Testis (tissue), 3 donors: ENCODE data around the gene CDIPT. TPM values are rescaled to one million over a fixed set of nuclear protein-coding genes. Genes with fewer than 3 reads are reported as not detected.

Experiments
- DNase-seq: peaks from one replicate; pipeline ENCODE4 v3.0.0-alpha.2; 2019
- H3K27ac ChIP-seq, 2 donors: fragments of 200-600 bp; sonication (generic); one replicate each; pipeline ENCODE4 v1.5.1; 2019
- H3K27me3 ChIP-seq: fragments of 200-600 bp; sonication (generic); one replicate; pipeline ENCODE4 v1.5.1; 2019
- H3K36me3 ChIP-seq: fragments of 200-600 bp; sonication (generic); one replicate; pipeline ENCODE4 v1.5.1; 2017; ENCODE audit warnings: low read depth; ENCODE audit errors: missing control alignments
- H3K4me1 ChIP-seq: fragments of 200-600 bp; sonication (generic); one replicate; pipeline ENCODE4 v1.5.1; 2019
- H3K4me3 ChIP-seq, 2 donors: fragments of 200-600 bp; sonication (generic); one replicate each; pipeline ENCODE4 v1.5.1; 2017 to 2019
- H3K9me3 ChIP-seq: fragments of 200-600 bp; sonication (generic); one replicate; pipeline ENCODE4 v1.5.1; 2017
- CTCF ChIP-seq, 3 experiments: fragments of 450-650 bp in 2 of 3; fragments of 200-600 bp in 1 of 3; sonication (generic) in 1 of 3; IDR thresholded peaks; one replicate each; pipeline ENCODE4 v1.5.1; 2016 to 2019; ENCODE audit warnings: antibody characterized with exemption in 3 of 3, mild to moderate bottlenecking in 2 of 3, moderate library complexity in 1 of 3
- POLR2A ChIP-seq: fragments of 450-650 bp; IDR thresholded peaks from one replicate; pipeline ENCODE4 v1.6.1; 2017; ENCODE audit warnings: antibody characterized with exemption, mild to moderate bottlenecking, moderate library complexity
- WGBS, 2 donors: methylation state at CpG; one replicate each; pipeline ENCODE4 v1.1.5; 2018; 5-methylcytosine and 5-hydroxymethylcytosine counted together
- intact Hi-C: fragments of 100-400 bp; cut with DNase I; formaldehyde crosslinking; loops from one replicate; pipeline ENCODE4 v1.15.1; 2023; ENCODE audit warnings: low total_unique reads
- polyA plus RNA-seq: library from polyadenylated mRNA; stranded (reverse); fragments of 350-450 nt; fragmentation: Illumina TruSeq; extraction: RNeasy Lipid Tissue Mini Kit (QIAGEN cat#74804); gene quantifications from one replicate; pipeline ENCODE4 v1.2.3, GENCODE V29; 2014; ENCODE audit warnings: low read depth, low replicate concordance; ENCODE audit not compliant: insufficient read depth
- total RNA-seq, 2 donors: library from RNA; depleted of rRNA; stranded (reverse); fragments of >200 nt; gene quantifications; one replicate each; pipeline ENCODE4 v1.2.3, GENCODE V29; 2016

CDIPT gene
- total and polyA plus RNA-seq, 3 donors from 2014 or later = 68.7 to 100 (median 90.3) TPM

- 21 to 48% methylated on average over 10 to 16 of the region's 16 CpGs for WGBS, 2 donors
- H3K4me1 ChIP-seq = peaks cover 12% of the 10 kb centered on the region
Observed at GRCh38 chr16:29863669-29863984, 601 bp upstream of the CDIPT start.

GRCh38 chr16:29862383-29862883, 593 bp downstream of the CDIPT start:
- intact Hi-C loops = no loop called here
- no peaks in the 10 kb centered on the region for H3K9me3 ChIP-seq
- no peaks in the 10 kb centered on the region for H3K36me3 ChIP-seq
- H3K4me3 ChIP-seq = peak overlapping the region; percentile 87 to 97
- peak; percentile 76 for DNase-seq
- H3K27me3 ChIP-seq = no peaks in the 10 kb centered on the region
- TF ChIP-seq POLR2A (no peak), CTCF (IDR thresholded peaks at IDR 0.05) (peak in 1 of 3 experiments; percentile 27)
- H3K4me1 ChIP-seq = peaks cover 12% of the 10 kb centered on the region
- peak overlapping the region; percentile 91 to 98 for H3K27ac ChIP-seq
- 1% methylated on average over 23 to 27 of the region's 27 CpGs for WGBS, 2 donors

More at GRCh38 chr16:29863669-29863984, 601 bp upstream of the CDIPT start:
- TF ChIP-seq CTCF (IDR thresholded peaks at IDR 0.05) = no peak
- TF ChIP-seq POLR2A = no peak
- H3K36me3 ChIP-seq = no peaks in the 10 kb centered on the region
- peak overlapping the region; percentile 87 to 97 for H3K4me3 ChIP-seq
- H3K27ac ChIP-seq = peak overlapping the region; percentile 91 to 98
- no peaks in the 10 kb centered on the region for H3K27me3 ChIP-seq
- no peak for DNase-seq
- intact Hi-C loops = no loop called here
- no peaks in the 10 kb centered on the region for H3K9me3 ChIP-seq

- intact Hi-C loops = no loop called here
- Histone ChIP-seq H3K9me3 (no peaks in the 10 kb centered on the region), H3K27me3 (no peaks in the 10 kb centered on the region), H3K4me1 (peaks cover 12% of the 10 kb centered on the region), H3K4me3 (no peak overlapping the region), H3K27ac (no peak overlapping the region), H3K36me3 (no peaks in the 10 kb centered on the region)
- WGBS, 2 donors = 82% methylated on average over 9 of the region's 9 CpGs
- no peak for TF ChIP-seq CTCF (IDR thresholded peaks at IDR 0.05)
- TF ChIP-seq POLR2A = no peak
- DNase-seq = no peak
Observed at GRCh38 chr16:29860218-29860617, 2.8 kb downstream of the CDIPT start.

- no peaks in the 10 kb centered on the region for H3K36me3 ChIP-seq
- intact Hi-C loops = no loop called here
- 60 to 95% methylated on average over 1 to 18 of the region's 19 CpGs for WGBS, 2 donors
- no peak overlapping the region for H3K4me3 ChIP-seq
- H3K27ac ChIP-seq = no peak overlapping the region
- H3K27me3 ChIP-seq = no peaks in the 10 kb centered on the region
- DNase-seq = no peak
- TF ChIP-seq CTCF (IDR thresholded peaks at IDR 0.05) (no peak), POLR2A (no peak)
- H3K9me3 ChIP-seq = no peaks in the 10 kb centered on the region
- H3K4me1 ChIP-seq = peaks cover 12% of the 10 kb centered on the region
Observed at GRCh38 chr16:29858974-29859373, 4.1 kb downstream of the CDIPT start.

- H3K36me3 ChIP-seq = no peaks in the 10 kb centered on the region
- H3K27ac ChIP-seq = no peak overlapping the region
- no peak for TF ChIP-seq CTCF (IDR thresholded peaks at IDR 0.05)
- no peak for TF ChIP-seq POLR2A
- 72 to 75% methylated on average over 10 of the region's 10 CpGs for WGBS, 2 donors
- H3K27me3 ChIP-seq = no peaks in the 10 kb centered on the region
- no peaks in the 10 kb centered on the region for H3K9me3 ChIP-seq
- peaks cover 9% of the 10 kb centered on the region for H3K4me1 ChIP-seq
- intact Hi-C loops = no loop called here
- no peak overlapping the region for H3K4me3 ChIP-seq
- DNase-seq = no peak
Observed at GRCh38 chr16:29858149-29858849, 4.7 kb downstream of the CDIPT start.
